OCI-LY7 (cell line): ENCODE data around the gene CCDC27. TPM values are rescaled to one million over a fixed set of nuclear protein-coding genes. Genes with fewer than 3 reads are reported as not detected.

ENCODE experiments used
- BruUV-seq: library from RNA; stranded (reverse); fragments of 400-500 nt; replicated peaks from 2 replicates; lab custom pipeline; 2021; lab: Mats Ljungman, UMichigan
- CTCF ChIA-PET: fragments of 300-600 bp; sonication (Branson Sonifier 250); formaldehyde crosslinking; loops from one replicate; lab custom pipeline; 2022; ENCODE audit warnings: antibody characterized with exemption; ENCODE audit not compliant: unreplicated experiment; lab: Charles Lee
- POLR2A ChIA-PET: fragments of 300-600 bp; sonication (Branson Sonifier 250); formaldehyde crosslinking; loops from one replicate; lab custom pipeline; 2022; ENCODE audit warnings: antibody characterized with exemption; lab: Charles Lee
- DNase-seq: peaks from one replicate; pipeline ENCODE4 v3.0.0-alpha.2; 2015; ENCODE audit warnings: low spot score
- H2AFZ ChIP-seq: fragments of 200-600 bp; sonication (generic), shearing (Covaris generic); 2 replicates; pipeline ENCODE4 v1.6.1; 2014; ENCODE audit warnings: mild to moderate bottlenecking, antibody characterized with exemption, low read length, moderate library complexity
- H3K27ac ChIP-seq: fragments of 200-600 bp; sonication (generic); 2 replicates; pipeline ENCODE4 v1.5.1; 2014; ENCODE audit warnings: mixed run types, low read depth, mild to moderate bottlenecking, moderate library complexity, low read length, inconsistent platforms; ENCODE audit not compliant: poor library complexity, severe bottlenecking
- H3K36me3 ChIP-seq: fragments of 200-600 bp; sonication (generic); 2 replicates; pipeline ENCODE4 v1.6.1; 2014; ENCODE audit warnings: mild to moderate bottlenecking, antibody characterized with exemption, low read length, moderate library complexity, mixed read lengths; ENCODE audit not compliant: insufficient read depth
- H3K4me1 ChIP-seq: fragments of 200-600 bp; sonication (generic); 2 replicates; pipeline ENCODE4 v1.5.1; 2014; ENCODE audit warnings: mild to moderate bottlenecking, low read length; ENCODE audit not compliant: insufficient read depth, poor library complexity, severe bottlenecking
- H3K4me2 ChIP-seq: fragments of 200-600 bp; sonication (generic); 2 replicates; pipeline ENCODE4 v1.6.1; 2014; ENCODE audit warnings: mild to moderate bottlenecking, low read length
- H3K4me3 ChIP-seq: fragments of 200-600 bp; sonication (generic); 2 replicates; pipeline ENCODE4 v1.5.1; 2014; ENCODE audit warnings: mild to moderate bottlenecking, low read depth, low read length; ENCODE audit not compliant: poor library complexity, severe bottlenecking
- H3K79me2 ChIP-seq: fragments of 200-600 bp; sonication (generic); 2 replicates; pipeline ENCODE4 v1.6.1; 2016; ENCODE audit warnings: low read depth, mild to moderate bottlenecking, low read length, moderate library complexity, mixed read lengths; ENCODE audit not compliant: insufficient read depth
- H3K9me2 ChIP-seq: fragments of 200-600 bp; sonication (generic); 2 replicates; pipeline ENCODE4 v1.6.1; 2016; ENCODE audit warnings: mild to moderate bottlenecking, low read length, mixed read lengths; ENCODE audit not compliant: insufficient read depth
- H3K9me3 ChIP-seq: fragments of 200-600 bp; sonication (generic); 2 replicates; pipeline ENCODE4 v1.6.1; 2014; ENCODE audit warnings: mild to moderate bottlenecking, mixed run types, low read length, mixed read lengths
- H4K20me1 ChIP-seq: fragments of 200-600 bp; sonication (generic); 2 replicates; pipeline ENCODE4 v1.6.1; 2014; ENCODE audit warnings: mild to moderate bottlenecking, antibody characterized with exemption, low read length, moderate library complexity, mixed read lengths; ENCODE audit not compliant: insufficient read depth
- CTCF ChIP-seq: fragments of 200-600 bp; sonication (generic); conservative IDR thresholded peaks from 2 replicates; pipeline ENCODE4 v1.5.1; 2014; ENCODE audit warnings: mild to moderate bottlenecking, antibody characterized with exemption, low read length, moderate library complexity, mixed read lengths
- EZH2phosphoT487 ChIP-seq: fragments of 200-600 bp; sonication (generic); IDR thresholded peaks from 2 replicates; pipeline ENCODE4 v1.6.1; 2018; ENCODE audit warnings: low read depth, borderline replicate concordance, mild to moderate bottlenecking, mixed run types, antibody characterized with exemption, low read length, moderate library complexity, mixed read lengths
- intact Hi-C: fragments of 100-400 bp; cut with micrococcal nuclease; formaldehyde crosslinking; loops from one replicate; pipeline ENCODE4 v1.10.0; 2022; ENCODE audit not compliant: unreplicated experiment
- small RNA-seq: library from RNA; depleted of rRNA; stranded (forward); fragments of <200 nt; gene quantifications from one replicate; pipeline ENCODE3, GENCODE V24; 2014
- total RNA-seq, 2 experiments: library from RNA; depleted of rRNA in 1 of 2; stranded (reverse); fragments of >200 nt in 1 of 2; shearing (Covaris generic) in 1 of 2; gene quantifications; 2 replicates each; pipeline ENCODE4 v1.2.3, GENCODE V29; 2014 to 2022

CCDC27 gene
- total RNA-seq, 2 experiments from 2014 or later = not detected

GRCh38 chr1:3821004-3821403 lies 68.8 kb downstream of the CCDC27 start:
- TF ChIP-seq EZH2phosphoT487 (no peak), CTCF (no peak)
- BruUV-seq = no TSS peak
- POLR2A ChIA-PET = no interaction called here

More at GRCh38 chr1:3821004-3821403, 68.8 kb downstream of the CCDC27 start:
- no peak for DNase-seq
- Histone ChIP-seq H3K36me3 (peaks cover 63% of the 10 kb centered on the region), H3K4me2 (no peak overlapping the region), H3K9me3 (no peaks in the 10 kb centered on the region), H3K4me1 (no peaks in the 10 kb centered on the region), H3K27ac (no peak overlapping the region), H3K4me3 (no peak overlapping the region), H4K20me1 (no peaks in the 10 kb centered on the region), H2AFZ (no peak overlapping the region), H3K9me2 (no peaks in the 10 kb centered on the region), H3K79me2 (no peaks in the 10 kb centered on the region)
- CTCF ChIA-PET = interaction anchor here (0.6 kb wide), 1 partner anchor 48 kb away, joined by 4 read pairs; no protein-coding TSS in a partner anchor
- intact Hi-C loops = no loop called here

Small RNAs within 50 kb of the gene (small RNA-seq; reads per million reads assigned to genes)
- gene RF02197 = not detected
- gene RN7SL574P = not detected

Other genes with a start within 250 kb of the CCDC27 start
- 0.10 and 0.32 TPM in 2 replicates for gene MEGF6, start 140.9 kb upstream of the CCDC27 start, total RNA-seq (2014; rRNA removed; shearing (Covaris generic))
- 0.15 and 0.17 TPM in 2 replicates for gene MEGF6, start 140.9 kb upstream of the CCDC27 start, total RNA-seq (2022)
- gene TPRG1L, start 127.4 kb upstream of the CCDC27 start, total RNA-seq (2014; rRNA removed; shearing (Covaris generic)) = 3.1 and 3.6 TPM in 2 replicates
- gene TPRG1L, start 127.4 kb upstream of the CCDC27 start, total RNA-seq (2022) = 6.8 and 7.4 TPM in 2 replicates
- 28.1 and 40.0 TPM in 2 replicates for gene WRAP73, start 102.3 kb upstream of the CCDC27 start, total RNA-seq (2014; rRNA removed; shearing (Covaris generic))
- gene WRAP73, start 102.3 kb upstream of the CCDC27 start, total RNA-seq (2022) = 32.9 and 34.7 TPM in 2 replicates
- gene TP73, start 99.9 kb upstream of the CCDC27 start, total RNA-seq (2014; rRNA removed; shearing (Covaris generic)) = 0.05 TPM in 1 of 2 replicates, not detected in the other
- gene TP73, start 99.9 kb upstream of the CCDC27 start, total RNA-seq (2022) = 0.37 and 0.48 TPM in 2 replicates
- gene SMIM1, start 20.3 kb downstream of the CCDC27 start, total RNA-seq (2014; rRNA removed; shearing (Covaris generic)) = 3.8 and 7.1 TPM in 2 replicates
- 3.9 and 4.3 TPM in 2 replicates for gene SMIM1, start 20.3 kb downstream of the CCDC27 start, total RNA-seq (2022)
- gene LRRC47, start 44.0 kb downstream of the CCDC27 start, total RNA-seq (2014; rRNA removed; shearing (Covaris generic)) = 34.0 and 36.4 TPM in 2 replicates
- gene LRRC47, start 44.0 kb downstream of the CCDC27 start, total RNA-seq (2022) = 49.1 and 57.6 TPM in 2 replicates
- 26.8 and 36.5 TPM in 2 replicates for gene CEP104, start 104.8 kb downstream of the CCDC27 start, total RNA-seq (2014; rRNA removed; shearing (Covaris generic))
- 71.0 and 71.7 TPM in 2 replicates for gene CEP104, start 104.8 kb downstream of the CCDC27 start, total RNA-seq (2022)
- 15.2 and 21.6 TPM in 2 replicates for gene DFFB, start 105.0 kb downstream of the CCDC27 start, total RNA-seq (2014; rRNA removed; shearing (Covaris generic))
- gene DFFB, start 105.0 kb downstream of the CCDC27 start, total RNA-seq (2022) = 16.0 and 17.9 TPM in 2 replicates
- 43.4 and 59.5 TPM in 2 replicates for gene C1orf174, start 147.8 kb downstream of the CCDC27 start, total RNA-seq (2014; rRNA removed; shearing (Covaris generic))
- gene C1orf174, start 147.8 kb downstream of the CCDC27 start, total RNA-seq (2022) = 39.0 and 42.0 TPM in 2 replicates